GM18858 (cell line): ENCODE results near the gene NEDD8.

Source experiments
- ATAC-seq: cut with Tn5 transposase; IDR thresholded peaks from one replicate; pipeline ENCODE4 v1.9.1; 2021; ENCODE audit not compliant: unreplicated experiment

The NEDD8 gene

GRCh38 chr14:24232121-24232644, at the start of gene NEDD8:
Gene NEDD8 (minus strand): TSS chr14:24232367. CDS start chr14:24232267, 100 bp downstream.
- ATAC-seq: peak; percentile 69

GRCh38 chr14:24281636-24282035, 49.5 kb upstream of the NEDD8 start:
- no peak for ATAC-seq

GRCh38 chr14:24280797-24281460, 48.8 kb upstream of the NEDD8 start:
- ATAC-seq: no peak

- ATAC-seq: peak; percentile 64
Observed at GRCh38 chr14:24279301-24280186, 47.4 kb upstream of the NEDD8 start.

- ATAC-seq: no peak
Observed at GRCh38 chr14:24278424-24278823, 46.3 kb upstream of the NEDD8 start.

GRCh38 chr14:24277606-24278321, 45.6 kb upstream of the NEDD8 start:
- no peak for ATAC-seq

- no peak for ATAC-seq
Observed at GRCh38 chr14:24277071-24277470, 44.9 kb upstream of the NEDD8 start.

GRCh38 chr14:24274101-24274543, 42.0 kb upstream of the NEDD8 start:
- ATAC-seq: peak; percentile 64

- ATAC-seq: no peak
Observed at GRCh38 chr14:24273422-24273998, 41.3 kb upstream of the NEDD8 start.

GRCh38 chr14:24272467-24272866, 40.3 kb upstream of the NEDD8 start:
- ATAC-seq: no peak

GRCh38 chr14:24271834-24272263, 39.7 kb upstream of the NEDD8 start:
- ATAC-seq: no peak

GRCh38 chr14:24271134-24271833, 39.1 kb upstream of the NEDD8 start, which contains the start of gene RABGGTA:
Gene RABGGTA (minus strand): TSS chr14:24271597. CDS start chr14:24271115, 482 bp downstream.
- ATAC-seq: peak; percentile 71

- ATAC-seq: no peak
Observed at GRCh38 chr14:24270537-24271133, 38.5 kb upstream of the NEDD8 start.

- no peak for ATAC-seq
Observed at GRCh38 chr14:24269910-24270536, 37.9 kb upstream of the NEDD8 start.

- ATAC-seq: no peak
Observed at GRCh38 chr14:24269368-24269767, 37.2 kb upstream of the NEDD8 start.

- ATAC-seq: no peak
Observed at GRCh38 chr14:24268225-24268624, 36.1 kb upstream of the NEDD8 start.

- ATAC-seq: no peak
Observed at GRCh38 chr14:24267516-24267915, 35.3 kb upstream of the NEDD8 start.

- ATAC-seq: no peak
Observed at GRCh38 chr14:24266344-24267244, 34.4 kb upstream of the NEDD8 start.
